ENCODE measurements around the gene AMIGO2. TPM values are rescaled to one million over a fixed set of nuclear protein-coding genes. Genes with fewer than 3 reads are reported as not detected.

The AMIGO2 gene
- total and polyA plus RNA-seq, 2 experiments from 2014 or later, result 1.8 to 3.8 TPM

GRCh38 chr12:47033789-47034555 is 45.8 kb downstream of the AMIGO2 start:
- Histone ChIP-seq H3K79me2 (replicated peaks; ENCODE audit: insufficient read depth) (no peaks in the 10 kb centered on the region), H2AFZ (no peak overlapping the region), H3K9me2 (ENCODE audit: insufficient read depth) (no peaks in the 10 kb centered on the region), H3K4me2 (peak overlapping the region; percentile 13; the same call in 1 of the 2 replicates), H3K4me3 (no peak overlapping the region), H3K27ac (ENCODE audit: low read depth) (no peak overlapping the region), H3F3A (replicated peaks; ENCODE audit: low read depth) (no peaks in the 10 kb centered on the region), H3K36me3 (ENCODE audit: insufficient read depth) (no peaks in the 10 kb centered on the region), H4K20me1 (replicated peaks; ENCODE audit: insufficient read depth) (no peaks in the 10 kb centered on the region), H3K4me1 (ENCODE audit: insufficient read depth) (peaks cover 17% of the 10 kb centered on the region), H3K27me3 (ENCODE audit: insufficient read depth) (no peaks in the 10 kb centered on the region)
- DNase-seq (ENCODE audit: low spot score) (no peak), ATAC-seq (peak; percentile 47)
- no peaks in the 10 kb centered on the region for H3K9me3 Mint-ChIP-seq
- H3K36me3 Mint-ChIP-seq (ENCODE audit: low read depth), result no peaks in the 10 kb centered on the region
- peaks cover 23% of the 10 kb centered on the region for H3K4me1 Mint-ChIP-seq
- H3K4me3 Mint-ChIP-seq, result no peak overlapping the region
- peak overlapping the region; percentile 74 for H3K27ac Mint-ChIP-seq
- H3K27me3 Mint-ChIP-seq (ENCODE audit: insufficient read depth, low read depth, poor library complexity), result no peaks in the 10 kb centered on the region
- TF ChIP-seq ZNF331 (CRISPR knock-in tag; IDR thresholded peaks at IDR 0.05; ENCODE audit: low read depth) (no peak), ETS1 (IDR thresholded peaks at IDR 0.05) (no peak), JUNB (IDR thresholded peaks at IDR 0.05; ENCODE audit: unreplicated experiment) (no peak)

DNA sequence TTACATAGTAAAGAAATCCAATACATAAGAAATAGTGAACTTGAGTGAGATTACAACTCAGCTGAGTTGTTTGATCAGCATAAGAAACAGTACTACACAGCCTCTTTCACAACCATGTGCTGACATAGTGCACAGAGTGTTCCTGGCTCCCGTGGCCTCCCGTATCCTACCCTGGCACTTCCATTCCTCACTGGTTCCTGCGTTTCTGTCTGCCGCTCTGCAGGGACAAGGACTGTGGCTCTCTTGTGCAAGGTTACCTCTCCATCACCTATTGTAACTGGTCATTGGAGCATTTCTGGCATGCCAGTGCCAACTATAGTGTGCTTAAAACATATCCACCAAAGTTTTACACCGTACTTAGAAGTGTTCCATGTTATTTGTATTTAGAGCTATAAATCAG is 46.7 kb downstream of the AMIGO2 start:
- ATAC-seq (peak; percentile 82), DNase-seq (ENCODE audit: low spot score) (peak; percentile 27)
- no peaks in the 10 kb centered on the region for H3K36me3 ChIP-seq (ENCODE audit: insufficient read depth)
- H3K79me2 ChIP-seq (replicated peaks; ENCODE audit: insufficient read depth), result no peaks in the 10 kb centered on the region
- Mint-ChIP-seq H3K4me3 (no peak overlapping the region), H3K9me3 (no peaks in the 10 kb centered on the region), H3K27me3 (ENCODE audit: insufficient read depth, low read depth, poor library complexity) (no peaks in the 10 kb centered on the region), H3K36me3 (ENCODE audit: low read depth) (no peaks in the 10 kb centered on the region), H3K4me1 (peaks cover 23% of the 10 kb centered on the region), H3K27ac (no peak overlapping the region)
- H3K4me3 ChIP-seq, result no peak overlapping the region
- peaks cover 17% of the 10 kb centered on the region for H3K4me1 ChIP-seq (ENCODE audit: insufficient read depth)
- peak overlapping the region; percentile 13; the same call in 1 of the 2 replicates for H3K4me2 ChIP-seq
- peak overlapping the region; percentile 14; the same call in 1 of the 2 replicates for H2AFZ ChIP-seq
- no peaks in the 10 kb centered on the region for H3K27me3 ChIP-seq (ENCODE audit: insufficient read depth)
- no peak overlapping the region for H3K27ac ChIP-seq (ENCODE audit: low read depth)
- no peaks in the 10 kb centered on the region for H3K9me2 ChIP-seq (ENCODE audit: insufficient read depth)
- no peaks in the 10 kb centered on the region for H3F3A ChIP-seq (replicated peaks; ENCODE audit: low read depth)
- no peaks in the 10 kb centered on the region for H4K20me1 ChIP-seq (replicated peaks; ENCODE audit: insufficient read depth)
- no peak for TF ChIP-seq NANOG (IDR thresholded peaks at IDR 0.05; ENCODE audit: borderline replicate concordance)
- no peak for TF ChIP-seq CREB1 (CRISPR knock-in tag; IDR thresholded peaks at IDR 0.05; ENCODE audit: low read depth)
- no peak for TF ChIP-seq STAT1 (IDR thresholded peaks at IDR 0.05; ENCODE audit: unreplicated experiment)
- no peak for TF ChIP-seq ZNF114 (CRISPR knock-in tag; IDR thresholded peaks at IDR 0.05)
- TF ChIP-seq ETS1 (IDR thresholded peaks at IDR 0.05), result no peak
- no peak for TF ChIP-seq ZNF331 (CRISPR knock-in tag; IDR thresholded peaks at IDR 0.05; ENCODE audit: low read depth)
- no peak for TF ChIP-seq POLR2AphosphoS5 (IDR thresholded peaks at IDR 0.05; ENCODE audit: low read depth)
- TF ChIP-seq, protein P1, sequence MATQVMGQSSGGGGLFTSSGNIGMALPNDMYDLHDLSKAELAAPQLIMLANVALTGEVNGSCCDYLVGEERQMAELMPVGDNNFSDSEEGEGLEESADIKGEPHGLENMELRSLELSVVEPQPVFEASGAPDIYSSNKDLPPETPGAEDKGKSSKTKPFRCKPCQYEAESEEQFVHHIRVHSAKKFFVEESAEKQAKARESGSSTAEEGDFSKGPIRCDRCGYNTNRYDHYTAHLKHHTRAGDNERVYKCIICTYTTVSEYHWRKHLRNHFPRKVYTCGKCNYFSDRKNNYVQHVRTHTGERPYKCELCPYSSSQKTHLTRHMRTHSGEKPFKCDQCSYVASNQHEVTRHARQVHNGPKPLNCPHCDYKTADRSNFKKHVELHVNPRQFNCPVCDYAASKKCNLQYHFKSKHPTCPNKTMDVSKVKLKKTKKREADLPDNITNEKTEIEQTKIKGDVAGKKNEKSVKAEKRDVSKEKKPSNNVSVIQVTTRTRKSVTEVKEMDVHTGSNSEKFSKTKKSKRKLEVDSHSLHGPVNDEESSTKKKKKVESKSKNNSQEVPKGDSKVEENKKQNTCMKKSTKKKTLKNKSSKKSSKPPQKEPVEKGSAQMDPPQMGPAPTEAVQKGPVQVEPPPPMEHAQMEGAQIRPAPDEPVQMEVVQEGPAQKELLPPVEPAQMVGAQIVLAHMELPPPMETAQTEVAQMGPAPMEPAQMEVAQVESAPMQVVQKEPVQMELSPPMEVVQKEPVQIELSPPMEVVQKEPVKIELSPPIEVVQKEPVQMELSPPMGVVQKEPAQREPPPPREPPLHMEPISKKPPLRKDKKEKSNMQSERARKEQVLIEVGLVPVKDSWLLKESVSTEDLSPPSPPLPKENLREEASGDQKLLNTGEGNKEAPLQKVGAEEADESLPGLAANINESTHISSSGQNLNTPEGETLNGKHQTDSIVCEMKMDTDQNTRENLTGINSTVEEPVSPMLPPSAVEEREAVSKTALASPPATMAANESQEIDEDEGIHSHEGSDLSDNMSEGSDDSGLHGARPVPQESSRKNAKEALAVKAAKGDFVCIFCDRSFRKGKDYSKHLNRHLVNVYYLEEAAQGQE (IDR thresholded peaks at IDR 0.05; ENCODE audit: unreplicated experiment), result no peak
- TF ChIP-seq, protein P2, sequence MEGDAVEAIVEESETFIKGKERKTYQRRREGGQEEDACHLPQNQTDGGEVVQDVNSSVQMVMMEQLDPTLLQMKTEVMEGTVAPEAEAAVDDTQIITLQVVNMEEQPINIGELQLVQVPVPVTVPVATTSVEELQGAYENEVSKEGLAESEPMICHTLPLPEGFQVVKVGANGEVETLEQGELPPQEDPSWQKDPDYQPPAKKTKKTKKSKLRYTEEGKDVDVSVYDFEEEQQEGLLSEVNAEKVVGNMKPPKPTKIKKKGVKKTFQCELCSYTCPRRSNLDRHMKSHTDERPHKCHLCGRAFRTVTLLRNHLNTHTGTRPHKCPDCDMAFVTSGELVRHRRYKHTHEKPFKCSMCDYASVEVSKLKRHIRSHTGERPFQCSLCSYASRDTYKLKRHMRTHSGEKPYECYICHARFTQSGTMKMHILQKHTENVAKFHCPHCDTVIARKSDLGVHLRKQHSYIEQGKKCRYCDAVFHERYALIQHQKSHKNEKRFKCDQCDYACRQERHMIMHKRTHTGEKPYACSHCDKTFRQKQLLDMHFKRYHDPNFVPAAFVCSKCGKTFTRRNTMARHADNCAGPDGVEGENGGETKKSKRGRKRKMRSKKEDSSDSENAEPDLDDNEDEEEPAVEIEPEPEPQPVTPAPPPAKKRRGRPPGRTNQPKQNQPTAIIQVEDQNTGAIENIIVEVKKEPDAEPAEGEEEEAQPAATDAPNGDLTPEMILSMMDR (conservative IDR thresholded peaks at IDR 0.05; ENCODE audit: low read depth in 2 of 2), result no peak
- TF ChIP-seq EZH2 (IDR thresholded peaks at IDR 0.05; ENCODE audit: low read depth, unreplicated experiment), result no peak
